DOHH2 (cell line): Measurements from ENCODE around the gene NTNG1.

Experiments used
- CTCF ChIP-seq: fragments of 200-600 bp; sonication (generic); IDR thresholded peaks from one replicate; pipeline ENCODE4 v1.5.1; 2014; ENCODE audit warnings: antibody characterized with exemption, mild to moderate bottlenecking, low read depth, low read length; ENCODE audit not compliant: poor library complexity, severe bottlenecking
- EZH2phosphoT487 ChIP-seq: fragments of 200-600 bp; sonication (generic); IDR thresholded peaks from 2 replicates; pipeline ENCODE4 v1.6.1; 2017; ENCODE audit warnings: borderline replicate concordance, mild to moderate bottlenecking, antibody characterized with exemption, low read length, moderate library complexity, mixed read lengths

DNA sequence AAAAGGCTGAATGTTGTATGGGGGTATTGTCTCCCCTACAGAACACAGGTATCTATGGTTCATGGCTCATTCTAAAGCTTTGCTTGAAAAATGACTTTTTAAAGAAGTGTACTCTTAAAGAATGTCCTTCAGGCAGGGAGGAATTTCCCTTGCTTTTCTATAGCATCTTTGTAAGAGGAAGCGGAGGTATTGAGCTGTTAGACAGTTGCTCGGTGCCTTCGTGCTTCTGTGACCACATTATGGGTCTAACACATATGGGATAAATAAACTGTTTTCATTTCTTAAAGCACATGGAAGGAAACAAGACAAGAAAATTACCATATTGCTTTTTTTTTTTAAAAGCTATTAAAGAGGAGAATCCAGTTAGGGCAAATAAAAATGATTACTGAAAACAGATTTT is 182.9 kb downstream of the NTNG1 start:
- no peak for TF ChIP-seq CTCF
- TF ChIP-seq EZH2phosphoT487 = no peak
